Keratinocyte (primary cell): ENCODE measurements around the gene MEP1A. TPM values are rescaled to one million over a fixed set of nuclear protein-coding genes. Genes with fewer than 3 reads are reported as not detected.

Source experiments
- DNase-seq: peaks from one replicate; pipeline ENCODE4 v3.0.0-alpha.2; 2011; ENCODE audit warnings: low read depth, missing footprints, low spot score
- FAIRE-seq: peaks from 2 replicates; lab custom pipeline; 2011; peaks lifted over from hg19 to GRCh38; lab: Jason Lieb, UNC
- H2AFZ ChIP-seq: 2 replicates; pipeline ENCODE4 v1.6.0; 2012; ENCODE audit warnings: low read length, control low read depth, inconsistent platforms; ENCODE audit not compliant: control insufficient read depth
- H3K27ac ChIP-seq: 2 replicates; pipeline ENCODE4 v1.5.1; 2011; ENCODE audit warnings: low read length; ENCODE audit not compliant: control insufficient read depth, insufficient read depth
- H3K27me3 ChIP-seq: 3 replicates; pipeline ENCODE4 v1.6.0; 2011; ENCODE audit warnings: low read length; ENCODE audit not compliant: control insufficient read depth, insufficient read depth; ENCODE audit errors: extremely low read depth
- H3K36me3 ChIP-seq, 2 experiments: 2 replicates in 1 of 2; 3 replicates in 1 of 2; pipeline ENCODE4 v1.5.1; 2011; ENCODE audit warnings: low read length in 2 of 2, mild to moderate bottlenecking in 1 of 2; ENCODE audit not compliant: control insufficient read depth in 2 of 2, insufficient read depth in 2 of 2; ENCODE audit errors: extremely low read depth in 1 of 2
- H3K4me1 ChIP-seq: 3 replicates; pipeline ENCODE4 v1.5.1; 2011; ENCODE audit warnings: low read length; ENCODE audit not compliant: control insufficient read depth, insufficient read depth; ENCODE audit errors: extremely low read depth
- H3K4me2 ChIP-seq: 3 replicates; pipeline ENCODE4 v1.6.0; 2011; ENCODE audit warnings: low read depth, low read length; ENCODE audit not compliant: control insufficient read depth, insufficient read depth; ENCODE audit errors: extremely low read depth
- H3K4me3 ChIP-seq, 3 experiments: fragments of 200-600 bp in 1 of 3; sonication (generic) in 1 of 3; 2 replicates in 2 of 3; 3 replicates in 1 of 3; pipeline ENCODE4 v1.5.1; 2011 to 2016; ENCODE audit warnings: low read length in 3 of 3, mild to moderate bottlenecking in 3 of 3, control low read depth in 2 of 3, inconsistent platforms in 1 of 3, low read depth in 1 of 3, mixed read lengths in 1 of 3, mixed run types in 1 of 3, moderate library complexity in 1 of 3; ENCODE audit not compliant: control insufficient read depth in 2 of 3, insufficient read depth in 2 of 3; ENCODE audit errors: extremely low read depth in 1 of 3
- H3K79me2 ChIP-seq: 2 replicates; pipeline ENCODE4 v1.6.0; 2012; ENCODE audit warnings: low read length; ENCODE audit not compliant: control insufficient read depth, insufficient read depth
- H3K9ac ChIP-seq: 3 replicates; pipeline ENCODE4 v1.6.0; 2011; ENCODE audit warnings: low read length; ENCODE audit not compliant: control insufficient read depth, insufficient read depth; ENCODE audit errors: extremely low read depth
- H3K9me1 ChIP-seq: 3 replicates; pipeline ENCODE4 v1.6.0; 2011; ENCODE audit warnings: low read length; ENCODE audit not compliant: control insufficient read depth, insufficient read depth; ENCODE audit errors: extremely low read depth
- H3K9me3 ChIP-seq: 2 replicates; pipeline ENCODE4 v1.5.1; 2012; ENCODE audit warnings: low read depth, low read length; ENCODE audit not compliant: control insufficient read depth
- H4K20me1 ChIP-seq: 3 replicates; pipeline ENCODE4 v1.6.0; 2011; ENCODE audit warnings: low read length; ENCODE audit not compliant: control insufficient read depth, insufficient read depth; ENCODE audit errors: extremely low read depth
- CTCF ChIP-seq, 3 experiments: IDR thresholded peaks in 1 of 3; conservative IDR thresholded peaks in 1 of 3; optimal IDR thresholded peaks in 1 of 3; 2 replicates in 2 of 3; 3 replicates in 1 of 3; pipeline versions ENCODE3 to v1.5.1; 2011; ENCODE audit warnings: low read length in 3 of 3, mild to moderate bottlenecking in 3 of 3, moderate library complexity in 2 of 3, control low read depth in 1 of 3, inconsistent platforms in 1 of 3; ENCODE audit not compliant: insufficient read depth in 2 of 3; ENCODE audit errors: extremely low read depth in 1 of 3
- EZH2 ChIP-seq: IDR thresholded peaks from one replicate; pipeline ENCODE4 v1.6.1; 2012; ENCODE audit warnings: inconsistent platforms, mild to moderate bottlenecking, low read length, moderate library complexity
- dilution Hi-C: fragments of 300-500 bp; cut with MboI; formaldehyde crosslinking; loops from one replicate; pipeline ENCODE4 v1.7.0; 2020; ENCODE audit warnings: low sequenced_read_pairs; ENCODE audit not compliant: extremely low pct_ligation_motif_present
- polyA plus RNA-seq, 5 experiments: library from polyadenylated mRNA; depleted of rRNA in 3 of 5; stranded (reverse) in 3 of 5; stranded (forward) in 1 of 5; unstranded in 1 of 5; fragments of >200 nt; gene quantifications; 1 replicate in 1 of 5; 2 replicates in 3 of 5; 3 replicates in 1 of 5; pipeline versions ENCODE4 v1.2.1 to v1.2.3, GENCODE V29; 2011 to 2012; ENCODE audit warnings: missing spikeins in 2 of 5, low read depth in 1 of 5, low replicate concordance in 1 of 5

MEP1A gene
- polyA plus RNA-seq, 1 donor (not counting 4 experiments of a cell fraction or from before 2014, with no cell fraction given), result 0.07 TPM

- no peak overlapping the region for H3K27ac ChIP-seq
- no peak overlapping the region for H3K4me3 ChIP-seq
- no peaks in the 10 kb centered on the region for H3K79me2 ChIP-seq
- H2AFZ ChIP-seq, result no peak overlapping the region
- H3K9ac ChIP-seq, result no peak overlapping the region
- H3K27me3 ChIP-seq, result no peaks in the 10 kb centered on the region
- H3K9me3 ChIP-seq, result no peaks in the 10 kb centered on the region
- H3K9me1 ChIP-seq, result no peaks in the 10 kb centered on the region
- no peak for TF ChIP-seq EZH2
- TF ChIP-seq CTCF (optimal IDR thresholded peaks at IDR 0.05 in 1 of 3, IDR thresholded peaks at IDR 0.05 in 1 of 3, conservative IDR thresholded peaks at IDR 0.05 in 1 of 3; ENCODE audit: extremely low read depth in 1 of 3, insufficient read depth in 2 of 3, low read length in 3 of 3), result no peak
- H3K36me3 ChIP-seq, result no peaks in the 10 kb centered on the region
- DNase-seq (no peak), FAIRE-seq (no peak)
- H3K4me2 ChIP-seq, result no peak overlapping the region
- no peaks in the 10 kb centered on the region for H3K4me1 ChIP-seq
- dilution Hi-C loops, result no loop called here
- no peaks in the 10 kb centered on the region for H4K20me1 ChIP-seq
Observed at GRCh38 chr6:46789434-46790354, 3.5 kb upstream of the MEP1A start.

DNA sequence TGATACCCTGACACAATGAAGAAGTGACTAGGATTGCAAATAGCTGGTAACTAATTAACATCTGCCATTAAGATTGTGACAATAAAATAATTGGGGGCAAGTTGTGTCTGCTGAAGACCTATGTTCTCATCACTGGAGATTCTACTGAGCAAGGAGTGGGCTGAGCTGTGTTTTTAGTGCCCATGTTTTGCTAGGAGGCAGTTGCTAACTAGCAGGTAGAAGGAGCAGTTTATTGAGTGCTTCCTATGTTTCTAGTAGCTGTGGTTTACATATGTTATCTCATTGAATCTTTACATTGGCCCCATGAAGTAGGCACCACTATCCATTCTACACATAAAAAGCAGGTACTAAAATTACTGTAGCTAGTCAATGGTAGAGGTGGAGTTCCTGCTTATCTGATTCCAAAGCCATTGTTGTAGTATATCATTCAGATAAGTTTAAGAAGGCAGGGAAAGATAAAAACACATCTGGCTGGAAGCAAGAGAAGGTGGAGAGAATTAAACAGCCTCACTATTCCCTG, 2.8 kb upstream of the MEP1A start:
- DNase-seq (no peak), FAIRE-seq (no peak)
- H3K9ac ChIP-seq, result no peak overlapping the region
- no peaks in the 10 kb centered on the region for H3K36me3 ChIP-seq
- H2AFZ ChIP-seq, result no peak overlapping the region
- no peaks in the 10 kb centered on the region for H3K9me3 ChIP-seq
- no peak overlapping the region for H3K27ac ChIP-seq
- H3K4me1 ChIP-seq, result no peaks in the 10 kb centered on the region
- H3K4me2 ChIP-seq, result no peak overlapping the region
- no peak for TF ChIP-seq CTCF (optimal IDR thresholded peaks at IDR 0.05 in 1 of 3, IDR thresholded peaks at IDR 0.05 in 1 of 3, conservative IDR thresholded peaks at IDR 0.05 in 1 of 3; ENCODE audit: extremely low read depth in 1 of 3, insufficient read depth in 2 of 3, low read length in 3 of 3)
- no peak for TF ChIP-seq EZH2
- H3K27me3 ChIP-seq, result no peaks in the 10 kb centered on the region
- H3K4me3 ChIP-seq, result no peak overlapping the region
- no peaks in the 10 kb centered on the region for H3K9me1 ChIP-seq
- dilution Hi-C loops, result no loop called here
- no peaks in the 10 kb centered on the region for H4K20me1 ChIP-seq
- no peaks in the 10 kb centered on the region for H3K79me2 ChIP-seq
